H9 (cell line): ENCODE data around the gene SAG. TPM values are rescaled to one million over a fixed set of nuclear protein-coding genes. Genes with fewer than 3 reads are reported as not detected.

Experiments
- DNase-seq: peaks from one replicate; pipeline ENCODE4 v3.0.0-alpha.2; 2017
- H2AFZ ChIP-seq: one replicate; pipeline ENCODE4 v1.6.1; 2013; ENCODE audit warnings: mild to moderate bottlenecking, low read length, control low read depth, moderate library complexity
- H2AK5ac ChIP-seq: 2 replicates; pipeline ENCODE4 v1.6.1; 2013; ENCODE audit warnings: low read length, control low read depth, mixed read lengths; ENCODE audit not compliant: insufficient read length
- H2BK120ac ChIP-seq: one replicate; pipeline ENCODE4 v1.6.1; 2013; ENCODE audit warnings: low read depth, mild to moderate bottlenecking, low read length, control low read depth, inconsistent platforms; ENCODE audit not compliant: poor library complexity, severe bottlenecking
- H2BK12ac ChIP-seq: 2 replicates; pipeline ENCODE4 v1.6.1; 2013; ENCODE audit warnings: low read length, control low read depth, mixed read lengths, low read depth; ENCODE audit not compliant: insufficient read length
- H2BK15ac ChIP-seq: 2 replicates; pipeline ENCODE4 v1.6.1; 2013; ENCODE audit warnings: low read depth, low read length, control low read depth
- H2BK20ac ChIP-seq: one replicate; pipeline ENCODE4 v1.6.1; 2013; ENCODE audit warnings: low read depth, mild to moderate bottlenecking, low read length, control low read depth, inconsistent platforms; ENCODE audit not compliant: poor library complexity, severe bottlenecking
- H2BK5ac ChIP-seq: 2 replicates; pipeline ENCODE4 v1.6.1; 2013; ENCODE audit warnings: low read length, control low read depth, mixed read lengths; ENCODE audit not compliant: insufficient read length
- H3K14ac ChIP-seq: 2 replicates; pipeline ENCODE4 v1.6.1; 2013; ENCODE audit warnings: low read length, control low read depth; ENCODE audit not compliant: insufficient read depth
- H3K18ac ChIP-seq: 2 replicates; pipeline ENCODE4 v1.6.1; 2013; ENCODE audit warnings: low read depth, mild to moderate bottlenecking, mixed read lengths, low read length, control low read depth; ENCODE audit not compliant: insufficient read length
- H3K23ac ChIP-seq: 2 replicates; pipeline ENCODE4 v1.6.1; 2013; ENCODE audit warnings: low read length, control low read depth, mixed read lengths, low read depth; ENCODE audit not compliant: insufficient read length
- H3K23me2 ChIP-seq: 2 replicates; pipeline ENCODE4 v1.6.1; 2013; ENCODE audit warnings: low read depth, mild to moderate bottlenecking, mixed read lengths, low read length, control low read depth; ENCODE audit not compliant: insufficient read length, poor library complexity, severe bottlenecking
- H3K27ac ChIP-seq: 2 replicates; pipeline ENCODE4 v1.5.1; 2013; ENCODE audit warnings: low read length, control low read depth, mixed read lengths, low read depth; ENCODE audit not compliant: insufficient read length
- H3K27me3 ChIP-seq: 2 replicates; pipeline ENCODE4 v1.6.1; 2013; ENCODE audit warnings: low read length, control low read depth, inconsistent platforms; ENCODE audit not compliant: insufficient read depth
- H3K4ac ChIP-seq: 2 replicates; pipeline ENCODE4 v1.6.1; 2013; ENCODE audit warnings: low read depth, mild to moderate bottlenecking, control low read depth, inconsistent platforms, low read length, moderate library complexity
- H3K4me1 ChIP-seq: 2 replicates; pipeline ENCODE4 v1.6.1; 2013; ENCODE audit warnings: low read length, control low read depth, inconsistent platforms; ENCODE audit not compliant: insufficient read depth
- H3K4me2 ChIP-seq: 2 replicates; pipeline ENCODE4 v1.6.1; 2013; ENCODE audit warnings: low read length, control low read depth, mixed read lengths; ENCODE audit not compliant: insufficient read length, insufficient read depth
- H3K56ac ChIP-seq: 2 replicates; pipeline ENCODE4 v1.6.1; 2013; ENCODE audit warnings: low read depth, mild to moderate bottlenecking, mixed read lengths, low read length, control low read depth; ENCODE audit not compliant: insufficient read length
- H3K79me1 ChIP-seq: 2 replicates; pipeline ENCODE4 v1.6.1; 2013; ENCODE audit warnings: low read depth, mild to moderate bottlenecking, moderate library complexity, low read length, control low read depth, inconsistent platforms; ENCODE audit not compliant: insufficient read depth, poor library complexity, severe bottlenecking
- H3K79me2 ChIP-seq: 2 replicates; pipeline ENCODE4 v1.6.1; 2013; ENCODE audit warnings: low read length, control low read depth, inconsistent platforms; ENCODE audit not compliant: insufficient read depth
- H3K9ac ChIP-seq: 2 replicates; pipeline ENCODE4 v1.6.1; 2013; ENCODE audit warnings: low read length, control low read depth, mixed read lengths; ENCODE audit not compliant: insufficient read length; ENCODE audit errors: extremely low read depth
- H3K9me3 ChIP-seq: one replicate; pipeline ENCODE4 v1.6.1; 2013; ENCODE audit warnings: low read depth, low read length, inconsistent platforms; ENCODE audit not compliant: control insufficient read depth
- H3T11ph ChIP-seq: one replicate; pipeline ENCODE4 v1.6.1; 2013; ENCODE audit warnings: mild to moderate bottlenecking, low read length, control low read depth, inconsistent platforms
- H4K20me1 ChIP-seq: one replicate; pipeline ENCODE4 v1.6.1; 2013; ENCODE audit not compliant: control insufficient read depth, insufficient read length, insufficient read depth
- H4K5ac ChIP-seq: 2 replicates; pipeline ENCODE4 v1.6.1; 2013; ENCODE audit warnings: low read depth, mild to moderate bottlenecking, mixed read lengths, low read length, control low read depth; ENCODE audit not compliant: insufficient read length
- H4K8ac ChIP-seq: replicated peaks from 2 replicates; pipeline ENCODE4 v1.6.1; 2013; ENCODE audit warnings: low read length, control low read depth, mixed read lengths, low read depth; ENCODE audit not compliant: insufficient read length
- H4K91ac ChIP-seq: 2 replicates; pipeline ENCODE4 v1.6.1; 2013; ENCODE audit warnings: low read depth, mild to moderate bottlenecking, moderate library complexity, mixed read lengths, low read length, control low read depth; ENCODE audit not compliant: insufficient read length
- H3K27ac Mint-ChIP-seq, 3 experiments: 2 replicates in 2 of 3; 3 replicates in 1 of 3; pipeline ENCODE4 v1.8.0; 2020 to 2021; ENCODE audit warnings: mixed read lengths in 3 of 3, mild to moderate bottlenecking in 1 of 3, moderate library complexity in 1 of 3
- H3K27me3 Mint-ChIP-seq: 2 replicates; pipeline ENCODE4 v1.8.0; 2021; ENCODE audit warnings: low read depth, mild to moderate bottlenecking, moderate library complexity, mixed read lengths
- H3K36me3 Mint-ChIP-seq, 3 experiments: 2 replicates in 2 of 3; 3 replicates in 1 of 3; pipeline ENCODE4 v1.8.0; 2020 to 2021; ENCODE audit warnings: low read depth in 3 of 3, mixed read lengths in 3 of 3; ENCODE audit not compliant: insufficient read depth in 1 of 3
- H3K4me1 Mint-ChIP-seq, 2 experiments: 2 replicates each; pipeline ENCODE4 v1.8.0; 2020; ENCODE audit warnings: mixed read lengths in 2 of 2
- H3K4me3 Mint-ChIP-seq, 2 experiments: 2 replicates in 1 of 2; 3 replicates in 1 of 2; pipeline ENCODE4 v1.8.0; 2020 to 2021; ENCODE audit warnings: mild to moderate bottlenecking in 2 of 2, mixed read lengths in 2 of 2, moderate library complexity in 1 of 2
- H3K9me3 Mint-ChIP-seq, 2 experiments: 2 replicates in 1 of 2; 3 replicates in 1 of 2; pipeline ENCODE4 v1.8.0; 2020; ENCODE audit warnings: mild to moderate bottlenecking in 2 of 2, mixed read lengths in 2 of 2, moderate library complexity in 1 of 2
- WGBS: extraction: QIAGEN DNeasy Blood & Tissue Kit; methylation state at CpG from one replicate; pipeline ENCODE4 v1.1.7; 2013; ENCODE audit warnings: missing lambda C conversion rate, low lambda C conversion rate, mixed read lengths; ENCODE audit not compliant: insufficient read length; ENCODE audit errors: extremely low coverage; 5-methylcytosine and 5-hydroxymethylcytosine counted together
- total RNA-seq: library from RNA; stranded (reverse); gene quantifications from 2 replicates; pipeline ENCODE4 v1.2.1, GENCODE V29; 2021
- TF ChIP-seq, protein P1 (sequence below): fragments of 200-600 bp; sonication (generic); conservative IDR thresholded peaks from 3 replicates; pipeline ENCODE4 v1.8.0; 2021; ENCODE audit warnings: antibody characterized with exemption, mild to moderate bottlenecking

SAG gene
- total RNA-seq, 1 experiment from 2014 or later = not detected

DNA sequence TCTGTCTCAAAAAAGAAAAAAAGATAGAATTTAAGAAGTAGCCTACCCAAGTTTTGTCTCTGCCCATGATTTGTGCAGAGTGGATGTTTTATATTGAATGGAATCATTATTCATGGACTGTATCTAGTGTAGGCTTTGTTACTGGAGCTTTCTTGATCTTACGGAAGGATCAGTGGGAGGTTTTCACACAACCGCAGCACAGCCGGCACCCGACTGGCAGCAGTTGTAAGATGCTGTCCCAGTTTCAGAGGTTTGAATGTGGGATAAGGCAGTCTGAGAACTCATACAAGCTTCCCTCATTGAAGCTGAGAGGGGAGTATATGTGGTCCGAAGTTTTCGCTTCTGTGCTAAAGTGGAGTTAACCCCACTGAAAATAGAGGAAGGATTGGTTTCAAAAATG is 19.7 kb upstream of the SAG start:
- Histone ChIP-seq H2BK5ac (no peak overlapping the region), H2BK15ac (no peak overlapping the region), H2BK12ac (no peak overlapping the region), H3T11ph (no peak overlapping the region), H4K91ac (no peak overlapping the region), H3K79me1 (no peaks in the 10 kb centered on the region), H2AFZ (no peak overlapping the region), H3K27ac (no peak overlapping the region), H3K4me1 (no peaks in the 10 kb centered on the region), H3K79me2 (no peaks in the 10 kb centered on the region), H4K5ac (no peak overlapping the region), H3K23ac (no peak overlapping the region), H3K18ac (no peak overlapping the region), H3K4me2 (no peak overlapping the region), H4K8ac (no peak overlapping the region), H2BK20ac (no peak overlapping the region), H3K9ac (no peak overlapping the region), H3K4ac (no peak overlapping the region), H3K14ac (no peak overlapping the region), H3K27me3 (no peaks in the 10 kb centered on the region), H3K56ac (no peak overlapping the region), H3K9me3 (no peaks in the 10 kb centered on the region), H4K20me1 (no peaks in the 10 kb centered on the region), H3K23me2 (no peaks in the 10 kb centered on the region), H2AK5ac (no peak overlapping the region), H2BK120ac (no peak overlapping the region)
- Mint-ChIP-seq H3K4me3 (no peak overlapping the region), H3K27me3 (no peaks in the 10 kb centered on the region), H3K9me3 (no peaks in the 10 kb centered on the region), H3K27ac (no peak overlapping the region), H3K36me3 (peaks cover 48 to 84% (median 68%) of the 10 kb centered on the region in 3 experiments; a peak in 6 of 7 replicates), H3K4me1 (peaks cover 0 to 2% of the 10 kb centered on the region in 2 experiments; a peak in 1 of 4 replicates)
- TF ChIP-seq, protein P1, sequence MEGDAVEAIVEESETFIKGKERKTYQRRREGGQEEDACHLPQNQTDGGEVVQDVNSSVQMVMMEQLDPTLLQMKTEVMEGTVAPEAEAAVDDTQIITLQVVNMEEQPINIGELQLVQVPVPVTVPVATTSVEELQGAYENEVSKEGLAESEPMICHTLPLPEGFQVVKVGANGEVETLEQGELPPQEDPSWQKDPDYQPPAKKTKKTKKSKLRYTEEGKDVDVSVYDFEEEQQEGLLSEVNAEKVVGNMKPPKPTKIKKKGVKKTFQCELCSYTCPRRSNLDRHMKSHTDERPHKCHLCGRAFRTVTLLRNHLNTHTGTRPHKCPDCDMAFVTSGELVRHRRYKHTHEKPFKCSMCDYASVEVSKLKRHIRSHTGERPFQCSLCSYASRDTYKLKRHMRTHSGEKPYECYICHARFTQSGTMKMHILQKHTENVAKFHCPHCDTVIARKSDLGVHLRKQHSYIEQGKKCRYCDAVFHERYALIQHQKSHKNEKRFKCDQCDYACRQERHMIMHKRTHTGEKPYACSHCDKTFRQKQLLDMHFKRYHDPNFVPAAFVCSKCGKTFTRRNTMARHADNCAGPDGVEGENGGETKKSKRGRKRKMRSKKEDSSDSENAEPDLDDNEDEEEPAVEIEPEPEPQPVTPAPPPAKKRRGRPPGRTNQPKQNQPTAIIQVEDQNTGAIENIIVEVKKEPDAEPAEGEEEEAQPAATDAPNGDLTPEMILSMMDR = no peak
- no peak for DNase-seq
- WGBS = no CpG with 5 or more reads among the region's 6 CpGs
